Measurements from ENCODE around the gene FAM131C.
"Not testable (repeated sequence)": the region's sequence is repeated elsewhere in the genome, so short reads cannot be mapped to it uniquely, and the experiment has no call there.

The FAM131C gene

GRCh38 chr1:16041200-16041599 is 32.3 kb downstream of the FAM131C start:
- no peak for DNase-seq (ENCODE audit: low read depth in 2 of 2, low spot score in 1 of 2)

- not testable (repeated sequence) for DNase-seq (ENCODE audit: low read depth in 2 of 2, low spot score in 1 of 2)
Measured at GRCh38 chr1:16039871-16040270, 33.6 kb downstream of the FAM131C start.

GRCh38 chr1:16038620-16038912 is 34.9 kb downstream of the FAM131C start:
- no peak for DNase-seq (ENCODE audit: low read depth in 2 of 2, low spot score in 1 of 2)

- DNase-seq (ENCODE audit: low read depth in 2 of 2, low spot score in 1 of 2): not testable (repeated sequence)
Measured at GRCh38 chr1:16036461-16036860, 37.0 kb downstream of the FAM131C start.

- not testable (repeated sequence) for DNase-seq (ENCODE audit: low read depth in 2 of 2, low spot score in 1 of 2)
Measured at GRCh38 chr1:16033103-16033632, 40.3 kb downstream of the FAM131C start.

- no peak for DNase-seq (ENCODE audit: low read depth in 2 of 2, low spot score in 1 of 2)
Measured at GRCh38 chr1:16032388-16033102, 40.9 kb downstream of the FAM131C start.

- DNase-seq (ENCODE audit: low read depth in 2 of 2, low spot score in 1 of 2): no peak
Measured at GRCh38 chr1:16031551-16031950, 41.9 kb downstream of the FAM131C start.

- DNase-seq (ENCODE audit: low read depth in 2 of 2, low spot score in 1 of 2): no peak
Measured at GRCh38 chr1:16029288-16029687, 44.2 kb downstream of the FAM131C start.

GRCh38 chr1:16029003-16029268 is 44.5 kb downstream of the FAM131C start:
- not testable (repeated sequence) for DNase-seq (ENCODE audit: low read depth in 2 of 2, low spot score in 1 of 2)

GRCh38 chr1:16028237-16029002 is 45.0 kb downstream of the FAM131C start:
- no peak for DNase-seq (ENCODE audit: low read depth in 2 of 2, low spot score in 1 of 2)

GRCh38 chr1:16026723-16027484 is 46.5 kb downstream of the FAM131C start:
- peak in 1 of 2 donors; percentile 27 for DNase-seq (ENCODE audit: low read depth in 2 of 2, low spot score in 1 of 2)

- not testable (repeated sequence) for DNase-seq (ENCODE audit: low read depth in 2 of 2, low spot score in 1 of 2)
Measured at GRCh38 chr1:16026302-16026701, 47.1 kb downstream of the FAM131C start.

- DNase-seq (ENCODE audit: low read depth in 2 of 2, low spot score in 1 of 2): no peak
Measured at GRCh38 chr1:16023050-16023653, 50.3 kb downstream of the FAM131C start.

- DNase-seq (ENCODE audit: low read depth in 2 of 2, low spot score in 1 of 2): no peak
Measured at GRCh38 chr1:16022393-16022792, 51.1 kb downstream of the FAM131C start.

GRCh38 chr1:16021681-16022080 is 51.8 kb downstream of the FAM131C start, which contains the start of gene CLCNKA:
CLCNKA (plus strand) TSS chr1:16022036; CDS start chr1:16022620, 584 bp downstream.
- no peak for DNase-seq (ENCODE audit: low read depth in 2 of 2, low spot score in 1 of 2)

- not testable (repeated sequence) for DNase-seq (ENCODE audit: low read depth in 2 of 2, low spot score in 1 of 2)
Measured at GRCh38 chr1:16020878-16021277, 52.6 kb downstream of the FAM131C start.

GRCh38 chr1:16020325-16020724 is 53.1 kb downstream of the FAM131C start:
- DNase-seq (ENCODE audit: low read depth in 2 of 2, low spot score in 1 of 2): no peak

GRCh38 chr1:16019644-16020277 is 53.7 kb downstream of the FAM131C start:
- no peak for DNase-seq (ENCODE audit: low read depth in 2 of 2, low spot score in 1 of 2)

- no peak for DNase-seq (ENCODE audit: low read depth in 2 of 2, low spot score in 1 of 2)
Measured at GRCh38 chr1:16018749-16019643, 54.5 kb downstream of the FAM131C start.

GRCh38 chr1:16018308-16018707 is 55.1 kb downstream of the FAM131C start:
- no peak for DNase-seq (ENCODE audit: low read depth in 2 of 2, low spot score in 1 of 2)
